GM12801 (cell line): ENCODE results near the gene ZNF467.

ENCODE experiments used
- CTCF ChIP-seq: IDR thresholded peaks from one replicate; pipeline ENCODE4 v1.5.1; 2011; ENCODE audit warnings: control low read depth; ENCODE audit not compliant: insufficient read length; ENCODE audit errors: extremely low read depth

The ZNF467 gene

GRCh38 chr7:149778696-149779501 is 5.5 kb upstream of the ZNF467 start:
- no peak for TF ChIP-seq CTCF

GRCh38 chr7:149778327-149778637 is 4.9 kb upstream of the ZNF467 start:
- no peak for TF ChIP-seq CTCF

- TF ChIP-seq CTCF = no peak
Measured at GRCh38 chr7:149777551-149778326, 4.4 kb upstream of the ZNF467 start.

- TF ChIP-seq CTCF = no peak
Measured at GRCh38 chr7:149776848-149777407, 3.5 kb upstream of the ZNF467 start.

- TF ChIP-seq CTCF = no peak
Measured at GRCh38 chr7:149776289-149776688, 2.9 kb upstream of the ZNF467 start.

- no peak for TF ChIP-seq CTCF
Measured at GRCh38 chr7:149775176-149775556, 1.8 kb upstream of the ZNF467 start.
